Measurements from ENCODE around the gene DRC7. TPM values are rescaled to one million over a fixed set of nuclear protein-coding genes. Genes with fewer than 3 reads are reported as not detected.

Gene DRC7
- total RNA-seq, 1 donor from 2014 or later, result 0.96 TPM

Other genes starting within 250 kb of the DRC7 start
- 26.0 TPM for gene CIAPIN1, start 247.4 kb upstream of the DRC7 start, total RNA-seq (ENCODE audit: insufficient read depth, low replicate concordance)
- gene COQ9, start 247.3 kb upstream of the DRC7 start, total RNA-seq (ENCODE audit: insufficient read depth, low replicate concordance), result 25.3 TPM
- gene POLR2C, start 232.1 kb upstream of the DRC7 start, total RNA-seq (ENCODE audit: insufficient read depth, low replicate concordance), result 67.2 TPM
- gene DOK4, start 208.3 kb upstream of the DRC7 start, total RNA-seq (ENCODE audit: insufficient read depth, low replicate concordance), result 22.4 TPM
- gene CCDC102A, start 158.2 kb upstream of the DRC7 start, total RNA-seq (ENCODE audit: insufficient read depth, low replicate concordance), result 13.5 TPM
- 1.2 TPM for gene ADGRG5, start 152.2 kb upstream of the DRC7 start, total RNA-seq (ENCODE audit: insufficient read depth, low replicate concordance)
- gene ADGRG1, start 66.2 kb upstream of the DRC7 start, total RNA-seq (ENCODE audit: insufficient read depth, low replicate concordance), result 8.9 TPM
- not detected for gene ADGRG3, start 26.5 kb upstream of the DRC7 start, total RNA-seq (ENCODE audit: insufficient read depth, low replicate concordance)
- gene KATNB1, start 41.0 kb downstream of the DRC7 start, total RNA-seq (ENCODE audit: insufficient read depth, low replicate concordance), result 8.4 TPM
- 40.7 TPM for gene KIFC3, start 107.7 kb downstream of the DRC7 start, total RNA-seq (ENCODE audit: insufficient read depth, low replicate concordance)